Thymus (tissue), 11 donors: ENCODE results near the gene TNFRSF17. TPM values are rescaled to one million over a fixed set of nuclear protein-coding genes. Genes with fewer than 3 reads are reported as not detected.

Experiments used
- DNase-seq, 9 donors: peaks; one replicate each; pipeline ENCODE4 v3.0.0-alpha.2; 2013; ENCODE audit warnings: low spot score in 9 of 9, low read depth in 6 of 9, missing footprints in 1 of 9
- H3K27ac ChIP-seq, 2 donors: one replicate each; pipeline ENCODE4 v1.5.1; 2013; ENCODE audit warnings: control low read depth in 1 of 2, low read depth in 1 of 2, low read length in 1 of 2, mild to moderate bottlenecking in 1 of 2, moderate library complexity in 1 of 2
- H3K27me3 ChIP-seq, 2 donors: one replicate each; pipeline ENCODE4 v1.5.1; 2013; ENCODE audit warnings: low read length in 1 of 2; ENCODE audit not compliant: control insufficient read depth in 2 of 2, insufficient read depth in 1 of 2
- H3K36me3 ChIP-seq, 2 donors: one replicate each; pipeline ENCODE4 v1.5.1; 2013; ENCODE audit warnings: low read length in 1 of 2, mild to moderate bottlenecking in 1 of 2, moderate library complexity in 1 of 2; ENCODE audit not compliant: control insufficient read depth in 2 of 2, insufficient read depth in 2 of 2
- H3K4me1 ChIP-seq, 2 donors: one replicate each; pipeline ENCODE4 v1.5.1; 2013; ENCODE audit warnings: low read length in 2 of 2; ENCODE audit not compliant: control insufficient read depth in 2 of 2, insufficient read depth in 2 of 2
- H3K4me3 ChIP-seq, 2 donors: one replicate each; pipeline ENCODE4 v1.5.1; 2013; ENCODE audit warnings: low read length in 2 of 2, control low read depth in 1 of 2, mild to moderate bottlenecking in 1 of 2
- H3K9me3 ChIP-seq, 2 donors: one replicate each; pipeline ENCODE4 v1.5.1; 2013; ENCODE audit warnings: low read length in 1 of 2, mild to moderate bottlenecking in 1 of 2; ENCODE audit not compliant: control insufficient read depth in 2 of 2, insufficient read depth in 1 of 2
- WGBS: extraction: QIAGEN DNeasy Blood & Tissue Kit; methylation state at CpG from one replicate; pipeline ENCODE4 v1.1.7; 2013; 5-methylcytosine and 5-hydroxymethylcytosine counted together
- polyA plus RNA-seq: library from polyadenylated mRNA; stranded (reverse); fragments of 200-250 nt; gene quantifications from one replicate; pipeline ENCODE4 v1.2.3, GENCODE V29; 2013
- total RNA-seq: library from RNA; stranded (reverse); fragments of 120-200 nt; gene quantifications from one replicate; pipeline ENCODE4 v1.2.4, GENCODE V29; 2013
- donor health status: healthy.

Gene TNFRSF17
- total and polyA plus RNA-seq, 2 donors: 3.3 to 3.5 TPM

GRCh38 chr16:11978080-11978479, 13.1 kb downstream of the TNFRSF17 start:
- no peaks in the 10 kb centered on the region for H3K27me3 ChIP-seq
- DNase-seq: no peak
- no peaks in the 10 kb centered on the region for H3K9me3 ChIP-seq
- no peak overlapping the region for H3K4me3 ChIP-seq
- peaks cover 11 to 16% of the 10 kb centered on the region in 2 donors for H3K4me1 ChIP-seq
- peaks cover 5% of the 10 kb centered on the region in 2 donors for H3K36me3 ChIP-seq
- H3K27ac ChIP-seq: no peak overlapping the region
- WGBS: 94% methylated on average over 2 of the region's 2 CpGs

- Histone ChIP-seq H3K27me3 (no peaks in the 10 kb centered on the region), H3K27ac (no peak overlapping the region), H3K9me3 (no peaks in the 10 kb centered on the region), H3K36me3 (no peaks in the 10 kb centered on the region), H3K4me3 (no peak overlapping the region), H3K4me1 (peaks cover 11 to 16% of the 10 kb centered on the region in 2 donors)
- no peak for DNase-seq
- WGBS: 91% methylated on average over 9 of the region's 9 CpGs
Observed at GRCh38 chr16:11979013-11979672, 14.1 kb downstream of the TNFRSF17 start.

- 71% methylated on average over 5 of the region's 5 CpGs for WGBS
- Histone ChIP-seq H3K36me3 (no peaks in the 10 kb centered on the region), H3K27ac (no peak overlapping the region), H3K4me3 (no peak overlapping the region), H3K27me3 (no peaks in the 10 kb centered on the region), H3K4me1 (peaks cover 11 to 16% of the 10 kb centered on the region in 2 donors), H3K9me3 (no peaks in the 10 kb centered on the region)
- no peak for DNase-seq
Observed at GRCh38 chr16:11980136-11980844, 15.3 kb downstream of the TNFRSF17 start.

GRCh38 chr16:11985250-11985649, 20.2 kb downstream of the TNFRSF17 start:
- H3K9me3 ChIP-seq: no peaks in the 10 kb centered on the region
- no peak overlapping the region for H3K27ac ChIP-seq
- H3K27me3 ChIP-seq: no peaks in the 10 kb centered on the region
- no peak overlapping the region for H3K4me3 ChIP-seq
- H3K4me1 ChIP-seq: peaks cover 0 to 3% of the 10 kb centered on the region in 2 donors
- WGBS: 90% methylated on average over 5 of the region's 5 CpGs
- H3K36me3 ChIP-seq: no peaks in the 10 kb centered on the region
- DNase-seq: no peak

GRCh38 chr16:11986521-11987057, 21.6 kb downstream of the TNFRSF17 start:
- H3K4me3 ChIP-seq: no peak overlapping the region
- no peaks in the 10 kb centered on the region for H3K9me3 ChIP-seq
- 98% methylated on average over 12 of the region's 12 CpGs for WGBS
- no peak for DNase-seq
- H3K27ac ChIP-seq: no peak overlapping the region
- no peaks in the 10 kb centered on the region for H3K27me3 ChIP-seq
- H3K36me3 ChIP-seq: no peaks in the 10 kb centered on the region
- H3K4me1 ChIP-seq: peaks cover 0 to 3% of the 10 kb centered on the region in 2 donors

GRCh38 chr16:11988258-11988978, 23.4 kb downstream of the TNFRSF17 start:
- 81% methylated on average over 5 of the region's 5 CpGs for WGBS
- Histone ChIP-seq H3K27ac (no peak overlapping the region), H3K27me3 (no peaks in the 10 kb centered on the region), H3K4me1 (no peaks in the 10 kb centered on the region), H3K4me3 (no peak overlapping the region), H3K36me3 (no peaks in the 10 kb centered on the region), H3K9me3 (no peaks in the 10 kb centered on the region)
- no peak for DNase-seq

- Histone ChIP-seq H3K36me3 (peaks cover 0 to 5% of the 10 kb centered on the region in 2 donors), H3K27ac (no peak overlapping the region), H3K4me3 (no peak overlapping the region), H3K4me1 (no peaks in the 10 kb centered on the region), H3K9me3 (no peaks in the 10 kb centered on the region), H3K27me3 (no peaks in the 10 kb centered on the region)
- DNase-seq: no peak
- 88% methylated on average over 11 of the region's 11 CpGs for WGBS
Observed at GRCh38 chr16:11990702-11991390, 25.8 kb downstream of the TNFRSF17 start.

- H3K27me3 ChIP-seq: no peaks in the 10 kb centered on the region
- no peak overlapping the region for H3K27ac ChIP-seq
- no peak for DNase-seq
- H3K36me3 ChIP-seq: peaks cover 0 to 5% of the 10 kb centered on the region in 2 donors
- H3K4me3 ChIP-seq: no peak overlapping the region
- peaks cover 0 to 3% of the 10 kb centered on the region in 2 donors for H3K4me1 ChIP-seq
- WGBS: 97% methylated on average over 3 of the region's 3 CpGs
- H3K9me3 ChIP-seq: no peaks in the 10 kb centered on the region
Observed at GRCh38 chr16:11992008-11992584, 27.1 kb downstream of the TNFRSF17 start.
